ENCODE measurements around the gene FBXL19. TPM values are rescaled to one million over a fixed set of nuclear protein-coding genes. Genes with fewer than 3 reads are reported as not detected.
A peak's percentile ranks its signal among the peaks of the same experiment; 100 is the strongest.

The FBXL19 gene
- total and polyA plus RNA-seq, 2 of the 13 experiments (the other 11 are each of a cell fraction or from before 2014, with no cell fraction given): 6.0 to 13.7 TPM

DNA sequence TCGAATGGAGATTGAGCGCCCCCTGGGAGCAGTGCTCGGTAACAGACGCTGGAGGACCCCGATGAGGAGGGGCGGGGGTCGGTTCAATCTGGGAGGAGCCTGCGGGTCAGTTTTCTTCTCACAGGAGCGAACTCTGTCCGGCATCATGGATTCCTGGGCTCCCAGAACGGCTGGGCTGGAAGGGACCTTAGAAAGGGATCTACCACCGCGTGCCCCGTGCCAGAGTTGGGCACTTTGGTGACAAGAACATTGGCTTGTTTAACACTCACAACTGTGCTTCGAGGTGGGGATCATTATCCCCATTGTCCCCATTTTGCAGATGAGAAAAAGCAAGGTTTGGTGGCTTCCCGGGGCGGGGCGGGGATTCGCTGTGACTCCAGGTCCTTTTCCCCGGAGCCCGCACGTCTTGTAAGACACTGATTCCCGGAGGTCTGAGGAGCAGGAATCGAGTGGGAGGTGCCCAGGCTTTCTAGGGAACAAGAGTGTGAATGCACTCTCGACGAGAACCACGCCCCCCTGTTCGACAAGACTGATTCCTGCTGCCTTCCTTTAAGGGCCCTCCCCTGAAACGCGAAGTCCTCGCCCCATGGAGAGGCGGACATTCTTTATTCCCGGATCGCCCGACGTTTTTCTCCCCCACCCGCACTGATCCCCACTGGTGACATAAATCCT, 1.5 kb upstream of the FBXL19 start (continued):
- TF ChIP-seq, protein P1, sequence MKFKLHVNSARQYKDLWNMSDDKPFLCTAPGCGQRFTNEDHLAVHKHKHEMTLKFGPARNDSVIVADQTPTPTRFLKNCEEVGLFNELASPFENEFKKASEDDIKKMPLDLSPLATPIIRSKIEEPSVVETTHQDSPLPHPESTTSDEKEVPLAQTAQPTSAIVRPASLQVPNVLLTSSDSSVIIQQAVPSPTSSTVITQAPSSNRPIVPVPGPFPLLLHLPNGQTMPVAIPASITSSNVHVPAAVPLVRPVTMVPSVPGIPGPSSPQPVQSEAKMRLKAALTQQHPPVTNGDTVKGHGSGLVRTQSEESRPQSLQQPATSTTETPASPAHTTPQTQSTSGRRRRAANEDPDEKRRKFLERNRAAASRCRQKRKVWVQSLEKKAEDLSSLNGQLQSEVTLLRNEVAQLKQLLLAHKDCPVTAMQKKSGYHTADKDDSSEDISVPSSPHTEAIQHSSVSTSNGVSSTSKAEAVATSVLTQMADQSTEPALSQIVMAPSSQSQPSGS (CRISPR knock-in tag; IDR thresholded peaks at IDR 0.05): peak; percentile 46; the same call in 1 of the 2 replicates
- TF ChIP-seq, protein P2, sequence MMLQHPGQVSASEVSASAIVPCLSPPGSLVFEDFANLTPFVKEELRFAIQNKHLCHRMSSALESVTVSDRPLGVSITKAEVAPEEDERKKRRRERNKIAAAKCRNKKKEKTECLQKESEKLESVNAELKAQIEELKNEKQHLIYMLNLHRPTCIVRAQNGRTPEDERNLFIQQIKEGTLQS (CRISPR knock-in tag; IDR thresholded peaks at IDR 0.05): peak; percentile 4; the same call in 1 of the 2 replicates
- TF ChIP-seq SUZ12 (IDR thresholded peaks at IDR 0.05; ENCODE audit: low read depth, low read length): no peak
- TF ChIP-seq ZNF589 (CRISPR knock-in tag; conservative IDR thresholded peaks at IDR 0.05): no peak
- TF ChIP-seq, protein P3, sequence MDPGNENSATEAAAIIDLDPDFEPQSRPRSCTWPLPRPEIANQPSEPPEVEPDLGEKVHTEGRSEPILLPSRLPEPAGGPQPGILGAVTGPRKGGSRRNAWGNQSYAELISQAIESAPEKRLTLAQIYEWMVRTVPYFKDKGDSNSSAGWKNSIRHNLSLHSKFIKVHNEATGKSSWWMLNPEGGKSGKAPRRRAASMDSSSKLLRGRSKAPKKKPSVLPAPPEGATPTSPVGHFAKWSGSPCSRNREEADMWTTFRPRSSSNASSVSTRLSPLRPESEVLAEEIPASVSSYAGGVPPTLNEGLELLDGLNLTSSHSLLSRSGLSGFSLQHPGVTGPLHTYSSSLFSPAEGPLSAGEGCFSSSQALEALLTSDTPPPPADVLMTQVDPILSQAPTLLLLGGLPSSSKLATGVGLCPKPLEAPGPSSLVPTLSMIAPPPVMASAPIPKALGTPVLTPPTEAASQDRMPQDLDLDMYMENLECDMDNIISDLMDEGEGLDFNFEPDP (CRISPR knock-in tag; conservative IDR thresholded peaks at IDR 0.05): no peak
- TF ChIP-seq KAT7 (CRISPR knock-in tag; IDR thresholded peaks at IDR 0.05; ENCODE audit: borderline replicate concordance): 0 out of 2 replicates have a peak, but pooled peaks have one; percentile 21
- 0 out of 2 replicates have a peak, but pooled peaks have one; percentile 36 for TF ChIP-seq AHR (CRISPR knock-in tag; IDR thresholded peaks at IDR 0.05)
- TF ChIP-seq ZNF484 (CRISPR knock-in tag; IDR thresholded peaks at IDR 0.05; ENCODE audit: borderline replicate concordance, low read depth): no peak
- peak; percentile 38; the same call in 1 of the 2 replicates for TF ChIP-seq SAP130 (CRISPR knock-in tag; IDR thresholded peaks at IDR 0.05; ENCODE audit: low read depth)
- TF ChIP-seq, protein P4, sequence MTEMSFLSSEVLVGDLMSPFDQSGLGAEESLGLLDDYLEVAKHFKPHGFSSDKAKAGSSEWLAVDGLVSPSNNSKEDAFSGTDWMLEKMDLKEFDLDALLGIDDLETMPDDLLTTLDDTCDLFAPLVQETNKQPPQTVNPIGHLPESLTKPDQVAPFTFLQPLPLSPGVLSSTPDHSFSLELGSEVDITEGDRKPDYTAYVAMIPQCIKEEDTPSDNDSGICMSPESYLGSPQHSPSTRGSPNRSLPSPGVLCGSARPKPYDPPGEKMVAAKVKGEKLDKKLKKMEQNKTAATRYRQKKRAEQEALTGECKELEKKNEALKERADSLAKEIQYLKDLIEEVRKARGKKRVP (CRISPR knock-in tag; IDR thresholded peaks at IDR 0.05): no peak
- TF ChIP-seq, protein P5, sequence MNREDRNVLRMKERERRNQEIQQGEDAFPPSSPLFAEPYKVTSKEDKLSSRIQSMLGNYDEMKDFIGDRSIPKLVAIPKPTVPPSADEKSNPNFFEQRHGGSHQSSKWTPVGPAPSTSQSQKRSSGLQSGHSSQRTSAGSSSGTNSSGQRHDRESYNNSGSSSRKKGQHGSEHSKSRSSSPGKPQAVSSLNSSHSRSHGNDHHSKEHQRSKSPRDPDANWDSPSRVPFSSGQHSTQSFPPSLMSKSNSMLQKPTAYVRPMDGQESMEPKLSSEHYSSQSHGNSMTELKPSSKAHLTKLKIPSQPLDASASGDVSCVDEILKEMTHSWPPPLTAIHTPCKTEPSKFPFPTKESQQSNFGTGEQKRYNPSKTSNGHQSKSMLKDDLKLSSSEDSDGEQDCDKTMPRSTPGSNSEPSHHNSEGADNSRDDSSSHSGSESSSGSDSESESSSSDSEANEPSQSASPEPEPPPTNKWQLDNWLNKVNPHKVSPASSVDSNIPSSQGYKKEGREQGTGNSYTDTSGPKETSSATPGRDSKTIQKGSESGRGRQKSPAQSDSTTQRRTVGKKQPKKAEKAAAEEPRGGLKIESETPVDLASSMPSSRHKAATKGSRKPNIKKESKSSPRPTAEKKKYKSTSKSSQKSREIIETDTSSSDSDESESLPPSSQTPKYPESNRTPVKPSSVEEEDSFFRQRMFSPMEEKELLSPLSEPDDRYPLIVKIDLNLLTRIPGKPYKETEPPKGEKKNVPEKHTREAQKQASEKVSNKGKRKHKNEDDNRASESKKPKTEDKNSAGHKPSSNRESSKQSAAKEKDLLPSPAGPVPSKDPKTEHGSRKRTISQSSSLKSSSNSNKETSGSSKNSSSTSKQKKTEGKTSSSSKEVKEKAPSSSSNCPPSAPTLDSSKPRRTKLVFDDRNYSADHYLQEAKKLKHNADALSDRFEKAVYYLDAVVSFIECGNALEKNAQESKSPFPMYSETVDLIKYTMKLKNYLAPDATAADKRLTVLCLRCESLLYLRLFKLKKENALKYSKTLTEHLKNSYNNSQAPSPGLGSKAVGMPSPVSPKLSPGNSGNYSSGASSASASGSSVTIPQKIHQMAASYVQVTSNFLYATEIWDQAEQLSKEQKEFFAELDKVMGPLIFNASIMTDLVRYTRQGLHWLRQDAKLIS (CRISPR knock-in tag; IDR thresholded peaks at IDR 0.05): no peak
- peak; percentile 92 for TF ChIP-seq ZC3H13 (CRISPR knock-in tag; IDR thresholded peaks at IDR 0.05)
- no peak; the same call in 1 of the 2 replicates for TF ChIP-seq NFIC (IDR thresholded peaks at IDR 0.05; ENCODE audit: low read length)
- TF ChIP-seq, protein P6, sequence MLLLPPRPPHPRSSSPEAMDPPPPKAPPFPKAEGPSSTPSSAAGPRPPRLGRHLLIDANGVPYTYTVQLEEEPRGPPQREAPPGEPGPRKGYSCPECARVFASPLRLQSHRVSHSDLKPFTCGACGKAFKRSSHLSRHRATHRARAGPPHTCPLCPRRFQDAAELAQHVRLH (CRISPR knock-in tag; IDR thresholded peaks at IDR 0.05; ENCODE audit: borderline replicate concordance, low read depth): peak; percentile 55; the same call in 1 of the 2 replicates
- no peak for TF ChIP-seq ZNF24 (IDR thresholded peaks at IDR 0.05)
- no peak; the same call in 1 of the 2 replicates for TF ChIP-seq HES4 (CRISPR knock-in tag; IDR thresholded peaks at IDR 0.05; ENCODE audit: borderline replicate concordance)
- no peak for TF ChIP-seq ZNF780A (CRISPR knock-in tag; IDR thresholded peaks at IDR 0.05)
- no peak for TF ChIP-seq PHB2 (IDR thresholded peaks at IDR 0.05; ENCODE audit: partially characterized antibody)
- peak; percentile 65; the same call in 1 of the 2 replicates for TF ChIP-seq ZNF772 (CRISPR knock-in tag; IDR thresholded peaks at IDR 0.05)
- no peak for TF ChIP-seq SAFB2 (CRISPR knock-in tag; IDR thresholded peaks at IDR 0.05; ENCODE audit: borderline replicate concordance, low read depth)
- TF ChIP-seq ZNF510 (CRISPR knock-in tag; IDR thresholded peaks at IDR 0.05; ENCODE audit: low read depth): no peak; the same call in 1 of the 2 replicates

Data from HepG2 (cell line).